Neuron (in vitro differentiated cells): ENCODE data around the gene MARCHF10.
"Not testable (repeated sequence)": the region's sequence is repeated elsewhere in the genome, so short reads cannot be mapped to it uniquely, and the experiment has no call there.

ENCODE experiments used
- H2AFZ ChIP-seq: one replicate; pipeline ENCODE4 v1.6.1; 2013; ENCODE audit warnings: low read depth, mild to moderate bottlenecking, inconsistent platforms, low read length, moderate library complexity
- H3K27me3 ChIP-seq: one replicate; pipeline ENCODE4 v1.6.1; 2013; ENCODE audit warnings: low read length; ENCODE audit not compliant: insufficient read depth
- H3K36me3 ChIP-seq: one replicate; pipeline ENCODE4 v1.6.1; 2013; ENCODE audit warnings: low read length; ENCODE audit not compliant: insufficient read depth
- H3K4me1 ChIP-seq: one replicate; pipeline ENCODE4 v1.6.1; 2013; ENCODE audit warnings: low read length; ENCODE audit not compliant: insufficient read depth
- H3K4me3 ChIP-seq: 2 replicates; pipeline ENCODE4 v1.5.1; 2013; ENCODE audit warnings: mild to moderate bottlenecking, low read length, moderate library complexity
- H3K9me3 ChIP-seq: one replicate; pipeline ENCODE4 v1.6.1; 2013; ENCODE audit warnings: low read length

Gene MARCHF10

GRCh38 chr17:62791235-62791734, 16.8 kb downstream of the MARCHF10 start:
- Histone ChIP-seq H3K36me3 (no peaks in the 10 kb centered on the region), H3K4me3 (no peak overlapping the region), H3K9me3 (no peaks in the 10 kb centered on the region), H3K4me1 (peaks cover 10% of the 10 kb centered on the region), H3K27me3 (no peaks in the 10 kb centered on the region), H2AFZ (no peak overlapping the region)

GRCh38 chr17:62790564-62790986, 17.5 kb downstream of the MARCHF10 start:
- H2AFZ ChIP-seq: no peak overlapping the region
- H3K27me3 ChIP-seq: no peaks in the 10 kb centered on the region
- H3K36me3 ChIP-seq: no peaks in the 10 kb centered on the region
- H3K9me3 ChIP-seq: no peaks in the 10 kb centered on the region
- no peak overlapping the region for H3K4me3 ChIP-seq
- H3K4me1 ChIP-seq: peaks cover 10% of the 10 kb centered on the region

- Histone ChIP-seq H3K4me1 (peaks cover 10% of the 10 kb centered on the region), H2AFZ (no peak overlapping the region), H3K27me3 (no peaks in the 10 kb centered on the region), H3K9me3 (no peaks in the 10 kb centered on the region), H3K36me3 (no peaks in the 10 kb centered on the region), H3K4me3 (no peak overlapping the region)
Measured at GRCh38 chr17:62787366-62787765, 20.7 kb downstream of the MARCHF10 start.

- Histone ChIP-seq H3K4me3 (no peak overlapping the region), H3K4me1 (peaks cover 2% of the 10 kb centered on the region), H2AFZ (no peak overlapping the region), H3K27me3 (no peaks in the 10 kb centered on the region), H3K9me3 (no peaks in the 10 kb centered on the region), H3K36me3 (no peaks in the 10 kb centered on the region)
Measured at GRCh38 chr17:62786646-62787045, 21.5 kb downstream of the MARCHF10 start.

- H3K4me1 ChIP-seq, H3K27me3 ChIP-seq, H2AFZ ChIP-seq, H3K9me3 ChIP-seq, H3K36me3 ChIP-seq, H3K4me3 ChIP-seq: not testable (repeated sequence)
Measured at GRCh38 chr17:62785983-62786382, 22.1 kb downstream of the MARCHF10 start.

GRCh38 chr17:62782730-62783270, 25.3 kb downstream of the MARCHF10 start:
- H3K27me3 ChIP-seq: no peaks in the 10 kb centered on the region
- no peaks in the 10 kb centered on the region for H3K9me3 ChIP-seq
- no peak overlapping the region for H3K4me3 ChIP-seq
- H3K4me1 ChIP-seq: peaks cover 8% of the 10 kb centered on the region
- no peaks in the 10 kb centered on the region for H3K36me3 ChIP-seq
- H2AFZ ChIP-seq: no peak overlapping the region

GRCh38 chr17:62781831-62782251, 26.3 kb downstream of the MARCHF10 start:
- no peak overlapping the region for H3K4me3 ChIP-seq
- H3K27me3 ChIP-seq: no peaks in the 10 kb centered on the region
- H3K4me1 ChIP-seq: peaks cover 8% of the 10 kb centered on the region
- no peaks in the 10 kb centered on the region for H3K36me3 ChIP-seq
- no peaks in the 10 kb centered on the region for H3K9me3 ChIP-seq
- H2AFZ ChIP-seq: no peak overlapping the region

GRCh38 chr17:62781356-62781755, 26.8 kb downstream of the MARCHF10 start:
- peaks cover 8% of the 10 kb centered on the region for H3K4me1 ChIP-seq
- no peaks in the 10 kb centered on the region for H3K9me3 ChIP-seq
- H3K27me3 ChIP-seq: no peaks in the 10 kb centered on the region
- H3K36me3 ChIP-seq: no peaks in the 10 kb centered on the region
- no peak overlapping the region for H2AFZ ChIP-seq
- H3K4me3 ChIP-seq: no peak overlapping the region

- Histone ChIP-seq H3K36me3 (no peaks in the 10 kb centered on the region), H3K9me3 (no peaks in the 10 kb centered on the region), H2AFZ (no peak overlapping the region), H3K4me3 (no peak overlapping the region), H3K4me1 (peaks cover 12% of the 10 kb centered on the region), H3K27me3 (no peaks in the 10 kb centered on the region)
Measured at GRCh38 chr17:62780951-62781350, 27.2 kb downstream of the MARCHF10 start.

GRCh38 chr17:62780269-62780668, 27.8 kb downstream of the MARCHF10 start:
- Histone ChIP-seq H3K36me3 (no peaks in the 10 kb centered on the region), H3K4me1 (peaks cover 12% of the 10 kb centered on the region), H3K27me3 (no peaks in the 10 kb centered on the region), H3K4me3 (no peak overlapping the region), H3K9me3 (no peaks in the 10 kb centered on the region), H2AFZ (no peak overlapping the region)

GRCh38 chr17:62778990-62779681, 29.0 kb downstream of the MARCHF10 start:
- Histone ChIP-seq H3K4me1 (peaks cover 12% of the 10 kb centered on the region), H2AFZ (no peak overlapping the region), H3K36me3 (no peaks in the 10 kb centered on the region), H3K9me3 (peaks cover 1% of the 10 kb centered on the region), H3K27me3 (no peaks in the 10 kb centered on the region), H3K4me3 (no peak overlapping the region)

GRCh38 chr17:62775876-62776275, 32.2 kb downstream of the MARCHF10 start:
- Histone ChIP-seq H2AFZ (no peak overlapping the region), H3K27me3 (no peaks in the 10 kb centered on the region), H3K4me1 (peaks cover 12% of the 10 kb centered on the region), H3K4me3 (no peak overlapping the region), H3K36me3 (no peaks in the 10 kb centered on the region), H3K9me3 (peaks cover 2% of the 10 kb centered on the region)

- Histone ChIP-seq H3K4me1 (peaks cover 12% of the 10 kb centered on the region), H3K27me3 (no peaks in the 10 kb centered on the region), H3K9me3 (peaks cover 2% of the 10 kb centered on the region), H3K36me3 (no peaks in the 10 kb centered on the region), H3K4me3 (no peak overlapping the region), H2AFZ (no peak overlapping the region)
Measured at GRCh38 chr17:62774338-62774737, 33.8 kb downstream of the MARCHF10 start.
